Fibroblast of lung (primary cell): ENCODE results near the gene MC5R. TPM values are rescaled to one million over a fixed set of nuclear protein-coding genes. Genes with fewer than 3 reads are reported as not detected.

Experiments
- DNase-seq, 2 donors: peaks; one replicate each; pipeline versions ENCODE4 v3.0.0 to v3.0.0-alpha.2; 2010; ENCODE audit warnings: low read depth in 2 of 2
- H2AFZ ChIP-seq: 2 replicates; pipeline ENCODE4 v1.5.1; 2012; ENCODE audit warnings: low read length, control low read depth, inconsistent platforms
- H3K27ac ChIP-seq: 2 replicates; pipeline ENCODE4 v1.5.1; 2011; ENCODE audit warnings: low read length, control low read depth; ENCODE audit not compliant: insufficient read depth
- H3K27me3 ChIP-seq: 2 replicates; pipeline ENCODE4 v1.5.1; 2011; ENCODE audit warnings: mild to moderate bottlenecking, low read length; ENCODE audit not compliant: control insufficient read depth, insufficient read depth
- H3K36me3 ChIP-seq: 2 replicates; pipeline ENCODE4 v1.5.1; 2011; ENCODE audit warnings: low read length; ENCODE audit not compliant: control insufficient read depth, insufficient read depth
- H3K4me1 ChIP-seq: 2 replicates; pipeline ENCODE4 v1.5.1; 2011; ENCODE audit warnings: low read length; ENCODE audit not compliant: control insufficient read depth, insufficient read depth; ENCODE audit errors: extremely low read depth
- H3K4me2 ChIP-seq: 2 replicates; pipeline ENCODE4 v1.5.1; 2011; ENCODE audit warnings: low read length, control low read depth; ENCODE audit not compliant: insufficient read depth; ENCODE audit errors: extremely low read depth
- H3K4me3 ChIP-seq, 4 experiments: fragments of 200-600 bp in 1 of 4; sonication (generic) in 1 of 4; replicated peaks in 1 of 4; 2 replicates each; pipeline ENCODE4 v1.5.1; 2011 to 2016; ENCODE audit warnings: low read length in 4 of 4, low read depth in 3 of 4, mild to moderate bottlenecking in 3 of 4, control low read depth in 2 of 4, inconsistent platforms in 1 of 4, mixed read lengths in 1 of 4; ENCODE audit not compliant: insufficient read depth in 1 of 4; ENCODE audit errors: control extremely low read depth in 1 of 4
- H3K79me2 ChIP-seq: 2 replicates; pipeline ENCODE4 v1.5.1; 2012; ENCODE audit warnings: mild to moderate bottlenecking, low read length, inconsistent platforms; ENCODE audit not compliant: control insufficient read depth, insufficient read depth
- H3K9ac ChIP-seq: 2 replicates; pipeline ENCODE4 v1.5.1; 2011; ENCODE audit warnings: mild to moderate bottlenecking, low read length, control low read depth; ENCODE audit not compliant: insufficient read depth
- H3K9me3 ChIP-seq: 2 replicates; pipeline ENCODE4 v1.5.1; 2012; ENCODE audit warnings: low read depth, low read length; ENCODE audit not compliant: control insufficient read depth, insufficient read depth
- H4K20me1 ChIP-seq: 2 replicates; pipeline ENCODE4 v1.5.1; 2011; ENCODE audit warnings: low read length; ENCODE audit not compliant: control insufficient read depth, insufficient read depth; ENCODE audit errors: extremely low read depth
- EZH2 ChIP-seq: IDR thresholded peaks from 2 replicates; pipeline ENCODE4 v1.5.1; 2012; ENCODE audit warnings: low read length, control low read depth, mild to moderate bottlenecking; ENCODE audit errors: missing control alignments
- polyA plus RNA-seq, 2 donors: library from polyadenylated mRNA; depleted of rRNA in 1 of 2; stranded (reverse) in 1 of 2; unstranded in 1 of 2; fragments of >200 nt; gene quantifications; 2 replicates each; pipeline ENCODE4 v1.2.1, GENCODE V29; 2011 to 2012; ENCODE audit warnings: missing spikeins in 1 of 2
- total RNA-seq: library from RNA; depleted of rRNA; stranded (reverse); fragments of >200 nt; gene quantifications from 2 replicates; pipeline ENCODE4 v1.2.1, GENCODE V29; 2014
- TF ChIP-seq, protein P1 (sequence below), 2 donors: IDR thresholded peaks in 1 of 2; conservative IDR thresholded peaks in 1 of 2; 1 replicate in 1 of 2; 2 replicates in 1 of 2; pipeline ENCODE4 v1.5.1; 2011 to 2012; ENCODE audit warnings: low read length in 2 of 2, control low read depth in 1 of 2, inconsistent platforms in 1 of 2, low read depth in 1 of 2, mild to moderate bottlenecking in 1 of 2

MC5R gene
- total and polyA plus RNA-seq, 2 donors (not counting 1 experiment from before 2014, with no cell fraction given) = not detected

DNA sequence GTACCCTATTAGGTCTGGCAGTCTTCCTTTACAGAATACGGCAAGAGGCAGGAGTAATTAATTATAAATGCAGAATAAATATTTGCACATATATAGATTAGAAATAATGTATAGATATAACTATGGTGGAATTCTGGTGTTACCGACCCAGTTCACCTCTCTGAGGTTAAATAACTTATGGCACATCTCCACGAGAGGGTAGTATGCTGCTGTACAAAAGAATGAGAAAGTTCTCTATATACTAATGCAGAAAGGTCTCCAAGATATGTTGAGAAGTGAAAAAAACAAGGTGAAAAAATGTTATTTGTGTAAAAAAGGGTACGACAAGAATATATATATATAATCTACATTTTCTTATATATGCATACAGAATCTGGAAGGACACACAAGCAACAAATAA is 50.6 kb downstream of the MC5R start:
- no peak for TF ChIP-seq EZH2
- TF ChIP-seq, protein P1, sequence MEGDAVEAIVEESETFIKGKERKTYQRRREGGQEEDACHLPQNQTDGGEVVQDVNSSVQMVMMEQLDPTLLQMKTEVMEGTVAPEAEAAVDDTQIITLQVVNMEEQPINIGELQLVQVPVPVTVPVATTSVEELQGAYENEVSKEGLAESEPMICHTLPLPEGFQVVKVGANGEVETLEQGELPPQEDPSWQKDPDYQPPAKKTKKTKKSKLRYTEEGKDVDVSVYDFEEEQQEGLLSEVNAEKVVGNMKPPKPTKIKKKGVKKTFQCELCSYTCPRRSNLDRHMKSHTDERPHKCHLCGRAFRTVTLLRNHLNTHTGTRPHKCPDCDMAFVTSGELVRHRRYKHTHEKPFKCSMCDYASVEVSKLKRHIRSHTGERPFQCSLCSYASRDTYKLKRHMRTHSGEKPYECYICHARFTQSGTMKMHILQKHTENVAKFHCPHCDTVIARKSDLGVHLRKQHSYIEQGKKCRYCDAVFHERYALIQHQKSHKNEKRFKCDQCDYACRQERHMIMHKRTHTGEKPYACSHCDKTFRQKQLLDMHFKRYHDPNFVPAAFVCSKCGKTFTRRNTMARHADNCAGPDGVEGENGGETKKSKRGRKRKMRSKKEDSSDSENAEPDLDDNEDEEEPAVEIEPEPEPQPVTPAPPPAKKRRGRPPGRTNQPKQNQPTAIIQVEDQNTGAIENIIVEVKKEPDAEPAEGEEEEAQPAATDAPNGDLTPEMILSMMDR (conservative IDR thresholded peaks at IDR 0.05 in 1 of 2, IDR thresholded peaks at IDR 0.05 in 1 of 2; ENCODE audit: low read depth in 1 of 2, low read length in 2 of 2) = no peak
- Histone ChIP-seq H3K27me3 (no peaks in the 10 kb centered on the region), H2AFZ (no peak overlapping the region), H3K36me3 (no peaks in the 10 kb centered on the region), H3K9me3 (no peaks in the 10 kb centered on the region), H3K79me2 (no peaks in the 10 kb centered on the region), H3K4me3 (no peak overlapping the region), H3K9ac (no peak overlapping the region), H3K4me2 (no peak overlapping the region), H4K20me1 (no peaks in the 10 kb centered on the region), H3K4me1 (no peaks in the 10 kb centered on the region), H3K27ac (no peak overlapping the region)
- DNase-seq = no peak

Other genes with a start within 250 kb of the MC5R start
- 15.2 and 17.5 TPM in 2 replicates for gene FAM210A, start 97.6 kb upstream of the MC5R start, total RNA-seq
- gene FAM210A, start 97.6 kb upstream of the MC5R start, polyA plus RNA-seq = 14.2 and 14.4 TPM in 2 replicates
- gene RNMT, start 97.5 kb upstream of the MC5R start, total RNA-seq = 15.9 and 17.2 TPM in 2 replicates
- gene RNMT, start 97.5 kb upstream of the MC5R start, polyA plus RNA-seq = 16.0 and 18.2 TPM in 2 replicates
- not detected in 2 replicates for gene MC2R, start 91.4 kb downstream of the MC5R start, total RNA-seq
- not detected in 2 replicates for gene MC2R, start 91.4 kb downstream of the MC5R start, polyA plus RNA-seq